CD4-positive, alpha-beta T cell treated with Interleukin-12 subunit alpha and Interleukin-12 subunit beta, for 1 hour (primary cell): ENCODE measurements around the gene TBRG4.

Experiments
- DNase-seq: peaks from one replicate; pipeline ENCODE4 v3.0.0-alpha.2; 2020

TBRG4 gene

DNA sequence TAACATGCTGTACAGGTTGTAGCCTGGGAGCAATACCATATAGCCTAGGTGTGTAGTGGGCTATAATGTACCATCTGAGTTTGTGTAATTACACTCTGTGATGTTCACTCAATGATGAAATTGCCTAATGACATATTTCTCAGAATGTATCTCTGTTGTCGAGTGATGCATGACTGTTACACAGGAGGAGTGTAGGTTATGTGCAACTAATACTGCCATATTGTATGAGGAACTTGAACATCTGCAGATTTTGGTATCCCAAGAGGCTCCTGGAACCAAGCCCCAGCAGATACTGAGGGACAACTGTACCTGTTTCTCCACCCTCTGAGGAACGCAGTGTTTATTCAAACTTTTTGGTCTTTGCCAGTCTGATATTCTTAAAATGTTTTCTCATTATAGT is 61.3 kb downstream of the TBRG4 start:
- DNase-seq = no peak
